ENCODE results near the gene ATP8B1. TPM values are rescaled to one million over a fixed set of nuclear protein-coding genes. Genes with fewer than 3 reads are reported as not detected.

ATP8B1 gene
- total RNA-seq, 1 experiment from 2014 or later = 15.9 TPM

- H3K9ac ChIP-seq (ENCODE audit: low read length) = peak overlapping the region; percentile 87
- DNase-seq (ENCODE audit: low read depth, low spot score) (no peak), ATAC-seq (peak; percentile 31)
- TF ChIP-seq RAD21 (IDR thresholded peaks at IDR 0.05; ENCODE audit: low read depth) = no peak
- TF ChIP-seq ZFX (IDR thresholded peaks at IDR 0.05) = no peak
- TF ChIP-seq EGR1 (IDR thresholded peaks at IDR 0.05; ENCODE audit: low read depth) = no peak
- no peak for TF ChIP-seq SP1 (IDR thresholded peaks at IDR 0.05; ENCODE audit: low read depth)
- TF ChIP-seq MAX (IDR thresholded peaks at IDR 0.05) = no peak
- RAD21 ChIA-PET (ENCODE audit: low non-redundant PET in 1 of 2, low total read pairs in 2 of 2, uncharacterized antibody in 2 of 2, unreplicated experiment in 2 of 2) = interaction anchor here in 1 of 2 experiments (0.6 to 0.8 kb wide), 2 partner anchors 73 to 261 kb away, joined by 3 to 6 read pairs; no protein-coding TSS in a partner anchor
- H3K79me2 ChIP-seq (ENCODE audit: insufficient read depth, low read length) = peaks cover 50% of the 10 kb centered on the region
- intact Hi-C loops (cut with micrococcal nuclease) = loop anchor here (10.0 kb wide), 1 partner anchor 504 kb away; no protein-coding TSS in a partner anchor
- H3K27me3 ChIP-seq (ENCODE audit: insufficient read depth, low read length) = no peaks in the 10 kb centered on the region
- BruUV-seq (replicated peaks) = no TSS peak
- peak overlapping the region; percentile 63 for H3K4me2 ChIP-seq (ENCODE audit: low read length)
- CTCF ChIA-PET = no interaction called here
- H3K36me3 ChIP-seq (ENCODE audit: control insufficient read depth in 1 of 2, insufficient read depth in 2 of 2, low read length in 2 of 2) = peaks cover 6 to 19% of the 10 kb centered on the region in 2 experiments; a peak in 3 of 4 replicates
- no peak overlapping the region for H2AFZ ChIP-seq (ENCODE audit: low read depth, low read length, poor library complexity, severe bottlenecking)
- H3K27ac ChIP-seq (ENCODE audit: low read depth, low read length) = peak overlapping the region; percentile 67
- no peaks in the 10 kb centered on the region for H4K20me1 ChIP-seq (ENCODE audit: insufficient read depth)
- no peaks in the 10 kb centered on the region for H3K9me3 ChIP-seq (ENCODE audit: control insufficient read depth in 1 of 2, insufficient read depth in 1 of 2, low read depth in 1 of 2, low read length in 2 of 2)
- peaks cover 5 to 23% of the 10 kb centered on the region in 2 experiments for H3K4me1 ChIP-seq (ENCODE audit: control insufficient read depth in 1 of 2, insufficient read depth in 2 of 2, low read length in 2 of 2)
- peak overlapping the region; percentile 76 to 80 for H3K4me3 ChIP-seq (replicated peaks in 1 of 2; ENCODE audit: low read depth in 1 of 2, low read length in 2 of 2)
- POLR2A ChIA-PET = interaction anchor here (1.2 to 1.4 kb wide), 2 partner anchors 10 to 14 kb away, joined by 4 to 5 read pairs; no protein-coding TSS in a partner anchor
- no peaks in the 10 kb centered on the region for H3K9me2 ChIP-seq (ENCODE audit: insufficient read depth)
These were observed 181.9 kb downstream of the ATP8B1 start for GRCh38 chr18:57621246-57621604.

- no peak for DNase-seq (ENCODE audit: low read depth, low spot score)
- CTCF ChIA-PET = no interaction called here
- peak overlapping the region; percentile 63 for H3K4me2 ChIP-seq (ENCODE audit: low read length)
These were observed 183.2 kb downstream of the ATP8B1 start for GRCh38 chr18:57619876-57620275.

More at GRCh38 chr18:57619876-57620275, 183.2 kb downstream of the ATP8B1 start:
- peaks cover 13 to 19% of the 10 kb centered on the region in 2 experiments; a peak in 3 of 4 replicates for H3K36me3 ChIP-seq (ENCODE audit: control insufficient read depth in 1 of 2, insufficient read depth in 2 of 2, low read length in 2 of 2)
- RAD21 ChIA-PET (ENCODE audit: low non-redundant PET in 1 of 2, low total read pairs in 2 of 2, uncharacterized antibody in 2 of 2, unreplicated experiment in 2 of 2) = no interaction called here
- intact Hi-C loops (cut with micrococcal nuclease) = loop anchor here (10.0 kb wide), 1 partner anchor 505 kb away; no protein-coding TSS in a partner anchor
- H3K27me3 ChIP-seq (ENCODE audit: insufficient read depth, low read length) = no peaks in the 10 kb centered on the region
- no peak overlapping the region for H3K27ac ChIP-seq (ENCODE audit: low read depth, low read length)
- no peak for ATAC-seq
- H3K79me2 ChIP-seq (ENCODE audit: insufficient read depth, low read length) = peaks cover 59% of the 10 kb centered on the region
- no peak overlapping the region for H2AFZ ChIP-seq (ENCODE audit: low read depth, low read length, poor library complexity, severe bottlenecking)
- H3K4me1 ChIP-seq (ENCODE audit: control insufficient read depth in 1 of 2, insufficient read depth in 2 of 2, low read length in 2 of 2) = peaks cover 5 to 18% of the 10 kb centered on the region in 2 experiments
- no peak overlapping the region for H3K4me3 ChIP-seq (replicated peaks in 1 of 2; ENCODE audit: low read depth in 1 of 2, low read length in 2 of 2)
- no peaks in the 10 kb centered on the region for H3K9me2 ChIP-seq (ENCODE audit: insufficient read depth)
- no peaks in the 10 kb centered on the region for H4K20me1 ChIP-seq (ENCODE audit: insufficient read depth)
- no peaks in the 10 kb centered on the region for H3K9me3 ChIP-seq (ENCODE audit: control insufficient read depth in 1 of 2, insufficient read depth in 1 of 2, low read depth in 1 of 2, low read length in 2 of 2)
- BruUV-seq (replicated peaks) = no TSS peak
- no peak for TF ChIP-seq SRF (IDR thresholded peaks at IDR 0.05; ENCODE audit: low read depth)
- TF ChIP-seq EGR1 (IDR thresholded peaks at IDR 0.05; ENCODE audit: low read depth) = no peak
- TF ChIP-seq RAD21 (IDR thresholded peaks at IDR 0.05; ENCODE audit: low read depth) = no peak
- no peak for TF ChIP-seq ZNF274 (IDR thresholded peaks at IDR 0.05; ENCODE audit: low read depth, low read length)
- TF ChIP-seq EZH2 (IDR thresholded peaks at IDR 0.05) = no peak
- TF ChIP-seq POLR2AphosphoS5 (IDR thresholded peaks at IDR 0.05; ENCODE audit: low read depth, low read length) = no peak
- TF ChIP-seq REST (IDR thresholded peaks at IDR 0.05; ENCODE audit: low read depth) = no peak
- peak overlapping the region; percentile 87; the same call in 1 of the 2 replicates for H3K9ac ChIP-seq (ENCODE audit: low read length)
- POLR2A ChIA-PET = interaction anchor here (0.6 kb wide), 1 partner anchor 247 kb away, joined by 3 read pairs; no protein-coding TSS in a partner anchor

All from HCT116 (cell line).